ENCODE data around the gene GUCY2D.

GRCh38 chr17:8005967-8006730 lies 3.7 kb downstream of the GUCY2D start:
- TF ChIP-seq POLR2AphosphoS5 (IDR thresholded peaks at IDR 0.05) (no peak), CTCF (IDR thresholded peaks at IDR 0.05) (no peak), POLR2A (IDR thresholded peaks at IDR 0.05) (no peak), EP300 (IDR thresholded peaks at IDR 0.05) (no peak)

Measured in suprapubic skin (tissue), 4 donors.